NCI-H2227 treated with DMSO at 0.1 percent for 48 hours (cell line): Measurements from ENCODE around the gene LRRC40.
"Not testable (repeated sequence)": the region's sequence is repeated elsewhere in the genome, so short reads cannot be mapped to it uniquely, and the experiment has no call there.

Source experiments
- DNase-seq: peaks from one replicate; lab custom pipeline; 2025; lab: John Stamatoyannopoulos, UW

LRRC40 gene

GRCh38 chr1:70205434-70206118 lies at the start of gene LRRC40:
TSS of gene LRRC40 (minus strand) at chr1:70205579. CDS start at chr1:70205540, 39 bp downstream.
- peak; percentile 96 for DNase-seq

- DNase-seq: no peak
Measured at GRCh38 chr1:70248729-70249128, 43.4 kb upstream of the LRRC40 start.

DNA sequence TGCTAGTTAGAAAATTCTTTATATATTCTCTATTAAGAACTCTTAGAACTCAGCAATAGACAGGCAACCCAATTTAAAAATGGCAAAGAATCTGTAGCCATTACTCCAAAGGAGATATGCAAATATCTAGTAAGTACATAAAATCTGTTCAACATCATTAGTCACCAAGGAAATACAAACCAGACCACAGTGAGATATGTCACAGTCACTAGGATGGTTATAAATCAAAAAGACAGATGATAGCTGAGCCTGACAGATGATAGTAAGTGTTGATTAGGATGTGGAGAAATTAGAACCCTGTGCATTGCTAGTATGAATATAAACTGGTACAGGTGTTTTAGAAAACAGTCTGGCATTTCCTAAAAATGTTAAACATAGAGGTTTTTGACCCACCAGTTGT lies 42.4 kb upstream of the LRRC40 start:
- DNase-seq: no peak

- DNase-seq: no peak
Measured at GRCh38 chr1:70247122-70247521, 41.7 kb upstream of the LRRC40 start.

DNA sequence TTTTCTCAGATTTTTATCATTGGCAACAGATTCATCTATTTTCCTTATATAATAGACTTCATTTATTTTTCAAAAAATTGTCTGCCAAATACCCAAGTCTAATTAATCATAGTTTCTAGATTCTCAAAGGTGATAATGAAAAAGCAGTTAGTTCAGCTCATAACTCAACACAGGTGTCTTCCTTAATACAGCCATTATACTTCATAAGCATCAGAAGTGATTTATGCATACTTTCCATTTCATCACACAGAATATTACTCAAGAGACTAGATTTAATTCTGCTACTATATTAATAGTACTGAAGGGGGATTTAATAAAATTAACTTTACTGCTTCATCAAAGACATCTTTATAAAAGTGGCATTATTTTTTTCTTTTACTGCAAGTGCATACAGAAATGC lies 34.6 kb upstream of the LRRC40 start:
- DNase-seq: no peak

DNA sequence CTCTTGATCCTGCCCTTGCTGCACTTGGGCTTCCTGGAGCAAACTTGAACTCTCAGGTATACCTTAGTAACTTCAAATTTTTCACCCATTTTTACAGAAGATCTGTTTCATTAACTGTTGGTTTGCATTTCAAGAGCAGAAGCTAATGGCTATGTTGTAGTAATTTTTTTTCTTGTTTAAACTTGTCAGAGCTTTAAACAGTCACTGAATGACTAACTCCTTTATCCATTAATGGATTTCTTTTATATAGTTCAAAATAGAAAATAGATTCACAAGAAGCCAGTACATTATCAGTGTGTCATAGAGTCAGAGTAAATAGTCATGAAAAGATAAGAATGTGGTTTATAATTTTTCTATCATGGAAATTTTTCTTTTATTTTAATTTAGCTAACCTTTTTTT lies 29.4 kb upstream of the LRRC40 start:
- DNase-seq: no peak

DNA sequence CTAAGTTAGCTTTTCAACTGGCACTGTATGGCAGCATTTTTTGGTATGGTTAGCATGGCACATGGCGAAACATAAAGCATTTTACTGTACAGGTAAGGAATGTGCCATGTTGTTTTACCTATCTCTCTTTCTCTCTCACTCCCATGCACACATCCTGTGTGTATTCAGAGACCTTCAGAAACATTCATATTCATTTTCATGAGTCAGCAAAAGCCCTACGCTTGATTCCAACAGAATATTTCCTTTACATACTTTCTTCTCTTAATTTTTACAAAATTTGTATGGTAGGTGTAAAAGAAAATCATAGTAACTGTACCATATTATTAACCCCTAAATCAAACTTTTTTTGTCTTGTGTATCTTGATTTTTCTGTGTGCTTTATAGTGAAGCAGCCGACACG lies 26.1 kb upstream of the LRRC40 start:
- no peak for DNase-seq

GRCh38 chr1:70228670-70229069 lies 23.3 kb upstream of the LRRC40 start:
- no peak for DNase-seq

DNA sequence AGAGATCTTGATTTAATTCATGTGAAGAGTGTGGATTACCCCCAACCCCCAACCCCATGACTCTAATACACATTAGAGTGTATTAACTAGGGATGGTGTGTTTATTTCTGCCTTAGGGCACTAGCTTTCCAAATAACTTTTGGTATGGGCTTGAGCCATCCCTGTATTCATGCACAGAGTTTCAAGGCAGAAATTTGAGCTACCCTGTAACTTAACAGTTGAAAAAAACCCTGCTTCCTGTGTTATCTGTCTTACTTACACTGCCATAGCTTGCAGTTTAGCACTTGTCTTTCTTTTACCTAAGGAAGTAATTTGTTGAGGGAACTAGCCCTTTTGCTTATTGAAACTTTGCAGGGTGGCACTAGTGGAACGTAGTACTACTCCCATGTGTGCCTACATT lies 22.1 kb upstream of the LRRC40 start:
- no peak for DNase-seq

GRCh38 chr1:70224954-70225353 lies 19.6 kb upstream of the LRRC40 start:
- DNase-seq: no peak

- no peak for DNase-seq
Measured at GRCh38 chr1:70222716-70223235, 17.4 kb upstream of the LRRC40 start.

DNA sequence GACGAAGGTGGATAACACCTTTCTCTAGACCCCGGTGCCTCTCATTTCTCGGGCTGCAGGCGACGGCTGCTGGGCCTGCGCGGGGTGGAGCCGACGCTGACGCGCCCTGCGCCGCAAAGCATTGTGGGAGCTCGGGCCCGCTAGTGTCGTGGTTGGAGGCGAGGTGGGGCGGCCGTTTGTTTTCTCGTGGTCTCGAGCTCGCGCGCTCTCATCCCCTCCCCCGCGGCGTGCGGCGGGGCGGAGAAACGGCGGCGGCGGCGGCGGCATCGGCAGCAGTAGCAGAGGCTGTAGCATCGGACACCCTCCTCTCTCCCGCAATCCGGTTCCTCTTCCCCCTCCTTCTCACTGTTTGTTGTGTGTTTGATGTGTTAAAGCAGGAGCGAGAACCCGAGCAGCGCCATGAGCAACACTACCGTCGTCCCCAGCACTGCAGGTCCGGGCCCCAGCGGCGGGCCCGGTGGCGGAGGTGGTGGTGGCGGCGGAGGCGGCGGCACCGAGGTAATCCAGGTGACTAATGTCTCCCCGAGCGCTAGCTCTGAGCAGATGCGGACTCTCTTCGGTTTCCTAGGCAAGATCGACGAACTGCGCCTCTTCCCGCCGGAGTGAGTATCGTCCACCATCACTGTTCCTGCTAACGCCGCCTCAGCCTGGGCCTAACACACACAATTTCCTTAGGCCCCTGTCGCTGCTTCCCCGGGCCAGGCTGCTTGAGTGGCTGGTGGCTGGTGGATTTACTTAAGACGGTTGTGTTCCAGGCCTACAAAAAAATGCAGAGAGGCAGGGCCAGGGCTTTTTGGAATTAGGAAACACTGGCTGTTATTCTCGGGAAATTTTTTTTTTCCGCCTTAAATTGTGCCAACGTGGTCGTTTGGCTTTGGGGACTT lies 16.1 kb upstream of the LRRC40 start, which contains the start of gene SRSF11:
SRSF11 (plus strand) TSS at position 143 of the 884 bp plus-strand sequence; CDS start at position 400, 257 bp downstream.
- peak; percentile 90 for DNase-seq

DNA sequence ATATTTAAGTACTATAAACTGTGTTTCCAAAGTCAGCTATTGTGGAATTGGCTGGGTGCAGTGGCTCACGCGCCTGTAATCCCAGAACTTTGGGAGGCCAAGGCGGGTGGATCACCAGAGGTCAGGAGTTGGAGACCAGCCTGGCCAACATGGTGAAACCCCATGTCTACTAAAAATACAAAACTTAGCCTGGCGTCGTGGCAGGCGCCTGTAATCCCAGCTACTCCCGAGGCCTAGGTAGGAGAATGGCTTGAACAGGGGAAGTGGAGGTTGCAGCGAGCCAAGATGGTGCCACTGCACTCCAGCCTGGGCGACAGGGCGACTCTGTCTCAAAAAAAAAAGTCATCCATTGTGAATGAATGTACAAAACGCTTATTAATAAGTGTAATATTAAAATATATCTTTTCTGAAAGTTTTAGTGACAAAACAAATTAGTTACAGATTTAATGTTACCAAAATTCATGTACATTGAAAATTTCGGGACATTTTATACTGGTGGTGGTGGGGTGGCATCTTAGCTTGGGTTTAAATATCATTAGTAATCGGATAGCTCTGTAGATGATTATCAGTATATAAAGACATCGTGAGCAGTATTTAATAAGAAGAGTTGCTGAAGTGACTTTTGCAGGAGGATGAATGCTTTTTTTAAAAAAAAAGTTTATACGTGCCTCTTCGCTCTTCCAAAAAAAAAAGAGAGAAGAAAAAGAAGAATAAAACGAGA lies 15.3 kb upstream of the LRRC40 start:
- peak; percentile 35 for DNase-seq

GRCh38 chr1:70220015-70220414 lies 14.6 kb upstream of the LRRC40 start:
- DNase-seq: no peak

GRCh38 chr1:70211541-70211940 lies 6.2 kb upstream of the LRRC40 start:
- DNase-seq: no peak

DNA sequence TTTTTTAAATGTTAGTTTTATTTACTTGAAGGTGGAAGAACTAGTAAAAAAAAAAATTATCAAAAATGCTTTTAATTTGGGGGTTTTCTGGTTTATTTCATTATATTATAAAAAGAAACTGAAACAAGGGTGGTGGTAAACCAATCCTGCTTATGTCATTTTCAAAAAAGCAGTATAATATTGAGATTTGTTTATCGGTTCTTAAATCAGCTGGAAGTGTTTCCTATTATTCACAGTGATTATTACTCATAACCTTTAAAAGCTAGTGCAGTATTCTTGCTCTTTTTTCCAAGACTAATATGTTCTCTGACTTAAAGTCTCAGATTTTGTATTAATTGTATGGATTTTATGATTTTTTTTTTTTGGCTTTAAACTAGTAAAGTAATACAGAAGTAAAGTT lies 5.4 kb upstream of the LRRC40 start:
- no peak for DNase-seq

GRCh38 chr1:70208292-70208691 lies 2.9 kb upstream of the LRRC40 start:
- no peak for DNase-seq

GRCh38 chr1:70207492-70207891 lies 2.1 kb upstream of the LRRC40 start:
- no peak for DNase-seq

DNA sequence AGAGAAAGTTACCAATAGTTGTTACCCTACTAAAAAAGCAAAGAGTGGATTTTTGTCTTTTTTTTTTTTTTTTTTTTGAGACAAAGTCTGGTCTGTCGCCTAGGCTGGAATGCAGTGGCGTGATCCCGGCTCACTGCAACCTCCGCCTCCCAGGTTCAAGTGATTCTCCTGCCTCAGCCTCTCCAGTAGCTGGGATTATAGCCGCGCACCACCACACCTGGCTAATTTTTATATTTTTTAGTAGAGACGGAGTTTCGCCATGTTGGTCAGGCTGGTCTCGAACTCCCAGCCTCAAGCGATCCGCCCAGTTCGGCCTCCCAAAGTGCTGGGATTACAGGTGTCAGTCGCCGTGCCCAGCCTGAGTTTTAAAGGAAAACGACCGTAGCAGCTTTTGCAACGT lies 1.5 kb upstream of the LRRC40 start:
- not testable (repeated sequence) for DNase-seq

DNA sequence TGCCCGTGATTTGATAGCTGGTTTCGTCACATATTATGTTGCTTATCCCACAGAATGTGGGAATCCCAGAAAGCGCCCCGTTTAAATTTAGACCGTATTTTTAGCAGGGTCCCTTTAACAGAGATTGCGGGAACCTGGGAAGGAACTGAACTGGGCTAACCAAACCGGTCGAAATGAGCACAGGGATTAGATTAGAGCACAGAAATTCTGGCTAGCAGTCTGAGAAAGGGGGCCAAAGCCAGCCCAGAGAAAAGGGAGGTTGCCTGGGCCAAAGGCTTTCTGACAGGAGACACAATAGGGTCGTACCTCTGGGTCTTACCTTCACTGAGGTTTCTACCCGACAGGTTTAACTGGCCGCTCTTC lies 327 bp downstream of the LRRC40 start:
- DNase-seq: no peak

- DNase-seq: peak; percentile 89
Measured at GRCh38 chr1:70204600-70204999, 779 bp downstream of the LRRC40 start.

DNA sequence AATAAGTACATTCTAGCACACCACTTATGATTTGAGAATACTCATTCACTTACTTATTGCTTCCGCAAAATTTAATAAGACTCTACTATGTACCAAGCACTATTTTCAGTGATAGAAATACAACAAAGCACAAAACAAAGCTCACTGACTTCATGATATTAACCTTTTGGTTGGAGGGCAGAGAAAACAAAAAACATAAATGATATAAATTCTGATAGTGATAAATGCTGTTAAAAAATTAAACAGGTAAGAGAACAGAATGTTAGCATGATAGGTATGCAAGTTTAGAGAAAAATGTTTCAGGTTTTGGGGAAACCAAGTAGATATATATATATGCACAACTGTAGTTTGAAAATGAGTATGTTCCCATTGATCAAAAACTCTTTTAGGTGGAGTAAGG lies 1.2 kb downstream of the LRRC40 start:
- DNase-seq: no peak
